ENCODE results near the gene ZNF521. TPM values are rescaled to one million over a fixed set of nuclear protein-coding genes. Genes with fewer than 3 reads are reported as not detected.
A peak's percentile ranks its signal among the peaks of the same experiment; 100 is the strongest.

Gene ZNF521
- total RNA-seq, 1 donor from 2014 or later: 2.0 TPM

GRCh38 chr18:25364732-25365131 is 12.8 kb upstream of the ZNF521 start:
- H3K4me3 ChIP-seq (ENCODE audit: low read depth, low read length): no peak overlapping the region
- no peak for DNase-seq (ENCODE audit: low read depth)
- no peak for TF ChIP-seq CTCF (conservative IDR thresholded peaks at IDR 0.05; ENCODE audit: low read depth, low read length)

- no peak for DNase-seq (ENCODE audit: low read depth)
- H3K4me3 ChIP-seq (ENCODE audit: low read depth, low read length): no peak overlapping the region
- no peak for TF ChIP-seq CTCF (conservative IDR thresholded peaks at IDR 0.05; ENCODE audit: low read depth, low read length)
These were observed 8.4 kb upstream of the ZNF521 start for GRCh38 chr18:25360301-25360899.

- no peak for TF ChIP-seq CTCF (conservative IDR thresholded peaks at IDR 0.05; ENCODE audit: low read depth, low read length)
- no peak for DNase-seq (ENCODE audit: low read depth)
- no peak overlapping the region for H3K4me3 ChIP-seq (ENCODE audit: low read depth, low read length)
These were observed 1.1 kb upstream of the ZNF521 start for GRCh38 chr18:25353080-25353479.

GRCh38 chr18:25352629-25353005 is 651 bp upstream of the ZNF521 start:
- H3K4me3 ChIP-seq (ENCODE audit: low read depth, low read length): peak overlapping the region; percentile 48
- no peak for TF ChIP-seq CTCF (conservative IDR thresholded peaks at IDR 0.05; ENCODE audit: low read depth, low read length)
- DNase-seq (ENCODE audit: low read depth): no peak

GRCh38 chr18:25351280-25351775 is 638 bp downstream of the ZNF521 start:
- DNase-seq (ENCODE audit: low read depth): no peak
- TF ChIP-seq CTCF (conservative IDR thresholded peaks at IDR 0.05; ENCODE audit: low read depth, low read length): no peak
- peak overlapping the region; percentile 67 for H3K4me3 ChIP-seq (ENCODE audit: low read depth, low read length)

GRCh38 chr18:25350489-25351251 is 1.3 kb downstream of the ZNF521 start:
- no peak for TF ChIP-seq CTCF (conservative IDR thresholded peaks at IDR 0.05; ENCODE audit: low read depth, low read length)
- H3K4me3 ChIP-seq (ENCODE audit: low read depth, low read length): peak overlapping the region; percentile 67
- DNase-seq (ENCODE audit: low read depth): no peak

Measured in epithelial cell of proximal tubule (primary cell).